ENCODE results near the gene MAST4. TPM values are rescaled to one million over a fixed set of nuclear protein-coding genes. Genes with fewer than 3 reads are reported as not detected.

MAST4 gene
- polyA plus RNA-seq, 1 experiment, result 11.6 TPM

GRCh38 chr5:66659780-66660179, 63.6 kb downstream of the MAST4 start:
- H3K27me3 ChIP-seq (ENCODE audit: control insufficient read depth, insufficient read depth, low read length), result peaks cover 3% of the 10 kb centered on the region
- no peak overlapping the region for H3K4me3 ChIP-seq (ENCODE audit: low read depth, low read length)
- ChIA-PET POLR2A (no interaction called here), CTCF (interaction anchor here (0.8 kb wide), 1 partner anchor 353 kb away, joined by 5 read pairs; no protein-coding TSS in a partner anchor)
- DNase-seq (ENCODE audit: low read depth, low spot score), result no peak
- no peak for TF ChIP-seq CTCF (IDR thresholded peaks at IDR 0.05; ENCODE audit: low read depth, low read length)
- H3K27ac ChIP-seq (ENCODE audit: low read depth, low read length), result no peak overlapping the region
- no peaks in the 10 kb centered on the region for H3K9me3 ChIP-seq (ENCODE audit: control insufficient read depth, insufficient read depth, low read length)

- Histone ChIP-seq H3K4me3 (ENCODE audit: low read depth, low read length) (no peak overlapping the region), H3K27me3 (ENCODE audit: control insufficient read depth, insufficient read depth, low read length) (no peaks in the 10 kb centered on the region), H3K9me3 (ENCODE audit: control insufficient read depth, insufficient read depth, low read length) (no peaks in the 10 kb centered on the region), H3K27ac (ENCODE audit: low read depth, low read length) (no peak overlapping the region)
- CTCF ChIA-PET, result no interaction called here
- no peak for DNase-seq (ENCODE audit: low read depth, low spot score)
- no peak for TF ChIP-seq CTCF (IDR thresholded peaks at IDR 0.05; ENCODE audit: low read depth, low read length)
- POLR2A ChIA-PET, result no interaction called here
These were observed 64.2 kb downstream of the MAST4 start for GRCh38 chr5:66660396-66660795.

DNA sequence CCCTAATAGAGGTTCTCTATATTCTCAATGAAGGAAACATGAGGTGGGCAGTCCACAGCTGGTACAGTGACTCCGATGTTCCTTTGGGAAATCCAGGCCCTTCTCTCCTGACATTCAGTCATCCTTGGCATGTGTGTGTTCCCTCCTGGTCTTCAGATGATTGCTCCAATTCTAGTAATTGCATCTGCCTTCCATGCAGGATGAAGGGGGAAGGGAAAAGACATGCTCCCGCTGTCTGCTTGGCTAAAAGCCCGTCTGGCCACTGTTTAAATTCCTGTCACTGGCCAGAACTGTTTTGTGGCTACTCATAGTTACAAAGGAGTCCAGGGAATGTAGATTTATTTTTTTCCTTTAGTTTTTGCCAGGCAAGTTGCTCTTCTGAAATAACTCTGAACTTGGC, 65.0 kb downstream of the MAST4 start:
- CTCF ChIA-PET, result no interaction called here
- no peaks in the 10 kb centered on the region for H3K9me3 ChIP-seq (ENCODE audit: control insufficient read depth, insufficient read depth, low read length)
- DNase-seq (ENCODE audit: low read depth, low spot score), result no peak
- H3K27ac ChIP-seq (ENCODE audit: low read depth, low read length), result no peak overlapping the region
- no peak overlapping the region for H3K4me3 ChIP-seq (ENCODE audit: low read depth, low read length)
- TF ChIP-seq CTCF (IDR thresholded peaks at IDR 0.05; ENCODE audit: low read depth, low read length), result no peak
- POLR2A ChIA-PET, result no interaction called here
- H3K27me3 ChIP-seq (ENCODE audit: control insufficient read depth, insufficient read depth, low read length), result no peaks in the 10 kb centered on the region

GRCh38 chr5:66666778-66667177, 70.6 kb downstream of the MAST4 start:
- no peak for DNase-seq (ENCODE audit: low read depth, low spot score)
- no peak overlapping the region for H3K27ac ChIP-seq (ENCODE audit: low read depth, low read length)
- no peaks in the 10 kb centered on the region for H3K27me3 ChIP-seq (ENCODE audit: control insufficient read depth, insufficient read depth, low read length)
- H3K4me3 ChIP-seq (ENCODE audit: low read depth, low read length), result no peak overlapping the region
- TF ChIP-seq CTCF (IDR thresholded peaks at IDR 0.05; ENCODE audit: low read depth, low read length), result no peak
- CTCF ChIA-PET, result no interaction called here
- no peaks in the 10 kb centered on the region for H3K9me3 ChIP-seq (ENCODE audit: control insufficient read depth, insufficient read depth, low read length)
- POLR2A ChIA-PET, result no interaction called here

DNA sequence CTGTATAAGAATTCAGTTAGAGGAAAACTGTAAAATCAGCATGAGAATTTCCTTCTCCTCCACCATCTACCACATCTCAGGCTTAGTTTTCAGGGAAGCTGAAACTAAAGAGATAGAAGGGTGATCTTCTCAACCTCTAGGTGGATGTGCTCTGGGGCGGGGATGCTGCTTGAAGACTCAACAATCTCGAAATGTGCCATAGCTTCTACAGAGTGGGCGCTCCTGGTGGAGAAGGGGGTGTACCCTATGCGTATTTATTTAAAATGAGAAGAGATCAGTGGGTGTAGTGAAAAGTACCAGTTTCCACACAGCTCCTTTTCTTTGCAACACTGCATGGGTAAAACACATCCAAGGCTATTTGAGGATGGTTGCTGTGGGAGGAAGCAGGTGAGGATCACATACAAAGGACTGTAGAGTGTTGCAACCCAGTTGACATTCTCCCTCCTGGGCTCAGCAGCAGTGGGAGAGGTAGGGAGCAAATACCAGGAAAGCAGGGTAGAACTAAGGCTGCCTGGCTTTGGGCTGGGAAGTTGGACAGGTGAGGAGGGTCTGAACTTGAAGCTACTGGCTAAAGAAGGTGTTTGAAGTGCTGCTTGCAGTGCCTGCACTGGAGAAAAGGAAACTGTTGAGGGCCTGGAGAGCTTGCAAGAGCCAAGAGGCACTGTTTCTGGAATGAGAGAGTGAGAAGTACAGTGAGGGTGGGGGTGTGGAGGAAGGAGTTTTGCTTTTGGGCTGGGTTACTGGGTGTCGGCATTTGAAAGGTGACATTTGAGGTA, 73.1 kb downstream of the MAST4 start:
- Histone ChIP-seq H3K9me3 (ENCODE audit: control insufficient read depth, insufficient read depth, low read length) (no peaks in the 10 kb centered on the region), H3K27ac (ENCODE audit: low read depth, low read length) (no peak overlapping the region), H3K27me3 (ENCODE audit: control insufficient read depth, insufficient read depth, low read length) (no peaks in the 10 kb centered on the region), H3K4me3 (ENCODE audit: low read depth, low read length) (no peak overlapping the region)
- ChIA-PET POLR2A (no interaction called here), CTCF (interaction anchor here (0.9 kb wide), 1 partner anchor 26 kb away, joined by 6 read pairs; no protein-coding TSS in a partner anchor)
- TF ChIP-seq CTCF (IDR thresholded peaks at IDR 0.05; ENCODE audit: low read depth, low read length), result no peak
- no peak for DNase-seq (ENCODE audit: low read depth, low spot score)
